ENCODE data around the gene ATP2C2.

GRCh38 chr16:84414789-84415326, 46.5 kb downstream of the ATP2C2 start:
- TF ChIP-seq EZH2 (IDR thresholded peaks at IDR 0.05) (no peak), CTCF (IDR thresholded peaks at IDR 0.05) (no peak), EZH2phosphoT487 (IDR thresholded peaks at IDR 0.05) (no peak)

Data from neural progenitor cell (in vitro differentiated cells).